ENCODE results near the gene SHCBP1. TPM values are rescaled to one million over a fixed set of nuclear protein-coding genes. Genes with fewer than 3 reads are reported as not detected.

SHCBP1 gene
- total and polyA plus RNA-seq, 2 of the 13 experiments (the other 11 are each of a cell fraction or from before 2014, with no cell fraction given), result 15.7 to 33.0 TPM

DNA sequence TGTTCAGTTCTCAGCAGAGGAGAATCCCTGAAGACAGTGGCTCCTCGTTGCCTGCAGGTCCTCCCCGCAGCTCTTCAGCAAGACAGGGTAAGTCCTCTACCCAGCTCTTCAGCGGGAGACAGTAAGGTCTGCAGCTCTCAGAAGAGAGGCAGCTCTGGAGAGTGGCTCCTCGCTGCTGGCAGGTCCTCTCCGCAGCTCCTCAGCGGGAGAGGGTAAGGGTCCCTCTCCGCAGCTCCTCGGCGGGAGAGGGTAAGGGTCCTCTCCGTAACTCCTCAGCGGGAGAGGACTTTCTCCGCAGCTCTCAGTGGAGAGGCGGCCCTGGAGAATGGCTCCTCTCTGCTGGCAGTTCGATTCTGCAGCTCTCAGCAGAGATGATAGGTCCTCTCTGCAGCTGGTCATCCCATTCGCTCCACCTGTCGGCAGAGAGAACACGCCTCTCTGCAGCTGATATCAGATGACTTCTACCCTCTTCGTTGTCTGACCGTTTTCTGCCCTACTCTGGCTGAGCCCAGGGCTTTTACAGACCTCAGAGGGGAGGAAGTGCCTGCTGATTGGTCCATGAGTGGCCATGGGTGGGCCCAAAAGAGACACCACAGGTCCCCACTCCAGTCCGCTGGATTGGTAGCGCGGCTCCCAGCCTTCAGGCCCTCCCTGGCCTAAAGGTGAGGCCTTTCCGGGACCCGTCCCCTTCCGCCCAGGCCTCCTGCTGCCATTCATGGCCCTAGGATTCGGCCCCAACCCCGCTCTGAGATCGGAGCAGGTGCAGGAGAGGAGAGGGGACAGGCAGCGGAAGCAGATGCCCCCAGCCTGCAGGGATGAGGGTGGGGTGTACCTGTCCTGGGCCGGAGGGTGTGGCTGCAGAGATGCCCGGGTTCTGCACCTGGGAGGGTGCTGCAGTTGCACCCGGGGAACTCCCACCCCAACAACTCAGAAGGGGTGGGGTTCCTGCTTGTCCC lies 11.9 kb upstream of the SHCBP1 start (continued):
- TF ChIP-seq HNF1A (IDR thresholded peaks at IDR 0.05; ENCODE audit: low read depth), result no peak
- TF ChIP-seq HNF1A (CRISPR knock-in tag; IDR thresholded peaks at IDR 0.05; ENCODE audit: borderline replicate concordance), result no peak
- TF ChIP-seq GTF2F1 (IDR thresholded peaks at IDR 0.05; ENCODE audit: low read length), result no peak
- TF ChIP-seq SP140L (CRISPR knock-in tag; IDR thresholded peaks at IDR 0.05; ENCODE audit: borderline replicate concordance), result no peak
- TF ChIP-seq ZNF879 (CRISPR knock-in tag; IDR thresholded peaks at IDR 0.05), result 0 out of 2 replicates have a peak, but pooled peaks have one; percentile 69
- TF ChIP-seq, protein P1, sequence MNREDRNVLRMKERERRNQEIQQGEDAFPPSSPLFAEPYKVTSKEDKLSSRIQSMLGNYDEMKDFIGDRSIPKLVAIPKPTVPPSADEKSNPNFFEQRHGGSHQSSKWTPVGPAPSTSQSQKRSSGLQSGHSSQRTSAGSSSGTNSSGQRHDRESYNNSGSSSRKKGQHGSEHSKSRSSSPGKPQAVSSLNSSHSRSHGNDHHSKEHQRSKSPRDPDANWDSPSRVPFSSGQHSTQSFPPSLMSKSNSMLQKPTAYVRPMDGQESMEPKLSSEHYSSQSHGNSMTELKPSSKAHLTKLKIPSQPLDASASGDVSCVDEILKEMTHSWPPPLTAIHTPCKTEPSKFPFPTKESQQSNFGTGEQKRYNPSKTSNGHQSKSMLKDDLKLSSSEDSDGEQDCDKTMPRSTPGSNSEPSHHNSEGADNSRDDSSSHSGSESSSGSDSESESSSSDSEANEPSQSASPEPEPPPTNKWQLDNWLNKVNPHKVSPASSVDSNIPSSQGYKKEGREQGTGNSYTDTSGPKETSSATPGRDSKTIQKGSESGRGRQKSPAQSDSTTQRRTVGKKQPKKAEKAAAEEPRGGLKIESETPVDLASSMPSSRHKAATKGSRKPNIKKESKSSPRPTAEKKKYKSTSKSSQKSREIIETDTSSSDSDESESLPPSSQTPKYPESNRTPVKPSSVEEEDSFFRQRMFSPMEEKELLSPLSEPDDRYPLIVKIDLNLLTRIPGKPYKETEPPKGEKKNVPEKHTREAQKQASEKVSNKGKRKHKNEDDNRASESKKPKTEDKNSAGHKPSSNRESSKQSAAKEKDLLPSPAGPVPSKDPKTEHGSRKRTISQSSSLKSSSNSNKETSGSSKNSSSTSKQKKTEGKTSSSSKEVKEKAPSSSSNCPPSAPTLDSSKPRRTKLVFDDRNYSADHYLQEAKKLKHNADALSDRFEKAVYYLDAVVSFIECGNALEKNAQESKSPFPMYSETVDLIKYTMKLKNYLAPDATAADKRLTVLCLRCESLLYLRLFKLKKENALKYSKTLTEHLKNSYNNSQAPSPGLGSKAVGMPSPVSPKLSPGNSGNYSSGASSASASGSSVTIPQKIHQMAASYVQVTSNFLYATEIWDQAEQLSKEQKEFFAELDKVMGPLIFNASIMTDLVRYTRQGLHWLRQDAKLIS (CRISPR knock-in tag; IDR thresholded peaks at IDR 0.05), result no peak
- TF ChIP-seq, protein P2, sequence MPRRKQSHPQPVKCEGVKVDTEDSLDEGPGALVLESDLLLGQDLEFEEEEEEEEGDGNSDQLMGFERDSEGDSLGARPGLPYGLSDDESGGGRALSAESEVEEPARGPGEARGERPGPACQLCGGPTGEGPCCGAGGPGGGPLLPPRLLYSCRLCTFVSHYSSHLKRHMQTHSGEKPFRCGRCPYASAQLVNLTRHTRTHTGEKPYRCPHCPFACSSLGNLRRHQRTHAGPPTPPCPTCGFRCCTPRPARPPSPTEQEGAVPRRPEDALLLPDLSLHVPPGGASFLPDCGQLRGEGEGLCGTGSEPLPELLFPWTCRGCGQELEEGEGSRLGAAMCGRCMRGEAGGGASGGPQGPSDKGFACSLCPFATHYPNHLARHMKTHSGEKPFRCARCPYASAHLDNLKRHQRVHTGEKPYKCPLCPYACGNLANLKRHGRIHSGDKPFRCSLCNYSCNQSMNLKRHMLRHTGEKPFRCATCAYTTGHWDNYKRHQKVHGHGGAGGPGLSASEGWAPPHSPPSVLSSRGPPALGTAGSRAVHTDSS (CRISPR knock-in tag; conservative IDR thresholded peaks at IDR 0.05), result no peak
- TF ChIP-seq HMG20A (CRISPR knock-in tag; IDR thresholded peaks at IDR 0.05; ENCODE audit: borderline replicate concordance), result no peak
- no peak for TF ChIP-seq ZBTB14 (CRISPR knock-in tag; IDR thresholded peaks at IDR 0.05)
- no peak for TF ChIP-seq DPF2 (CRISPR knock-in tag; IDR thresholded peaks at IDR 0.05; ENCODE audit: borderline replicate concordance, low read depth)
- TF ChIP-seq ATRX (CRISPR knock-in tag; IDR thresholded peaks at IDR 0.05; ENCODE audit: borderline replicate concordance), result no peak
- TF ChIP-seq, protein P3, sequence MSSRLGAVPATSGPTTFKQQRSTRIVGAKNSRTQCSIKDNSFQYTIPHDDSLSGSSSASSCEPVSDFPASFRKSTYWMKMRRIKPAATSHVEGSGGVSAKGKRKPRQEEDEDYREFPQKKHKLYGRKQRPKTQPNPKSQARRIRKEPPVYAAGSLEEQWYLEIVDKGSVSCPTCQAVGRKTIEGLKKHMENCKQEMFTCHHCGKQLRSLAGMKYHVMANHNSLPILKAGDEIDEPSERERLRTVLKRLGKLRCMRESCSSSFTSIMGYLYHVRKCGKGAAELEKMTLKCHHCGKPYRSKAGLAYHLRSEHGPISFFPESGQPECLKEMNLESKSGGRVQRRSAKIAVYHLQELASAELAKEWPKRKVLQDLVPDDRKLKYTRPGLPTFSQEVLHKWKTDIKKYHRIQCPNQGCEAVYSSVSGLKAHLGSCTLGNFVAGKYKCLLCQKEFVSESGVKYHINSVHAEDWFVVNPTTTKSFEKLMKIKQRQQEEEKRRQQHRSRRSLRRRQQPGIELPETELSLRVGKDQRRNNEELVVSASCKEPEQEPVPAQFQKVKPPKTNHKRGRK (CRISPR knock-in tag; IDR thresholded peaks at IDR 0.05), result no peak
- no peak for TF ChIP-seq PAF1 (CRISPR knock-in tag; IDR thresholded peaks at IDR 0.05)
- no peak for TF ChIP-seq ZNF550 (CRISPR knock-in tag; IDR thresholded peaks at IDR 0.05; ENCODE audit: borderline replicate concordance)

Data from HepG2 (cell line).